ENCODE results near the gene MICAL3. TPM values are rescaled to one million over a fixed set of nuclear protein-coding genes. Genes with fewer than 3 reads are reported as not detected.

MICAL3 gene
- total and polyA plus RNA-seq, 2 of the 8 experiments (the other 6 are each of a cell fraction or from before 2014, with no cell fraction given): 8.3 to 41.8 TPM

- TF ChIP-seq POU5F1 (IDR thresholded peaks at IDR 0.05; ENCODE audit: low read depth, low read length) (no peak), TAF7 (optimal IDR thresholded peaks at IDR 0.05; ENCODE audit: borderline replicate concordance, low read depth, low read length) (no peak), NANOG (IDR thresholded peaks at IDR 0.05; ENCODE audit: insufficient read depth, low read depth, low read length, poor library complexity, severe bottlenecking) (no peak)
These were observed 144.3 kb downstream of the MICAL3 start (continued) for GRCh38 chr22:17880020-17880419.
